ENCODE measurements around the gene RAF1.

DNA sequence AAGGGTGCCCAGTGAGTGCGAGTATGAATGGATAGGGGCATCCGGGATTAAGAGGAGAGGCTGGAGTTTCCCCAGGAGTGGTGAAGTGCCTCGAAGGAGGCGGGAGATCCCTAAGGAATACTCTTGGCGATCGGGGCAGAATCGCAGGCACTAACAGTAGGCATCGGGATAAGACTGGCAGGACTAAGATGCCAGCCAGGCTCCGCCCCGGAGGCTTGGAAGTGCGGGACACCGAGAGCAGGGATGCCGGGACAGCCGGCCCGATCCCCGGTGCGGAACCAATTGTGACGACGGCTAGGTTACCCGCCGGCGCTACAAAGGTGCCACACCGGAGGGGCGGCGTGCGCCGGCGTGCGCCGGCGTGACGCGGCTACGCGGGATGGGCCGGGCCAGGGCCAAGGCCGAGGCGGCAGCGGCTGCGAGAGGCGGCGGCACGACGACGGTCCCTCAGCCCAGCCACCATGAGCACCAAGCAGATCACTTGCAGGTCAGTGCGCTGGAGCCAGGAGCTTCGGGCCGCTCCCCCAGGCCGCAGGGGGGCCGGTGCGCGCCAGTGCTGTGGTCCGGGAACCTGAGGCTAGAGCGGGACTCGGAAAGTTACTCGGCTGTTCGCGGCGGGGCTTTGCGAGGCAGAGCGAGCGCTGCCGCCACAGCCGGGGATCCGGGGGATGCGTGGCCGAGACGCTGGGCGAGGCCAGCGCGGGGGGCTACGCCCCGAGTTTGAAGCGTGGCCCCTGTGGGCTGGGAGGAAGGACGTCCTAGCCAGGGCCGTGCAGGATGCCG is 107.0 kb downstream of the RAF1 start, which contains the start of gene MKRN2:
- TF ChIP-seq POLR2AphosphoS5 (IDR thresholded peaks at IDR 0.05; ENCODE audit: low read depth, low read length) (peak; percentile 94), TAF1 (IDR thresholded peaks at IDR 0.05; ENCODE audit: low read depth, low read length) (peak; percentile 71), PAX5 (IDR thresholded peaks at IDR 0.05; ENCODE audit: insufficient read depth, low read length, severe bottlenecking) (peak; percentile 57), POLR2A (IDR thresholded peaks at IDR 0.05; ENCODE audit: low read depth, low read length) (peak; percentile 92), POU2F2 (IDR thresholded peaks at IDR 0.05; ENCODE audit: low read depth, low read length) (no peak)

All from GM12891 (cell line).